T-helper 1 cell treated with Interleukin-12 subunit alpha and Interleukin-12 subunit beta and Interleukin-4 antibody, amounts not matched to agents 30 ng/mL and 1 ng/mL, for 36 hours (primary cell): Measurements from ENCODE around the gene XNDC1N. TPM values are rescaled to one million over a fixed set of nuclear protein-coding genes. Genes with fewer than 3 reads are reported as not detected.
"Not testable (repeated sequence)": the region's sequence is repeated elsewhere in the genome, so short reads cannot be mapped to it uniquely, and the experiment has no call there.

Experiments
- intact Hi-C: fragments of 100-400 bp; cut with micrococcal nuclease; formaldehyde crosslinking; loops from one replicate; pipeline ENCODE4 v1.15.1; 2024
- total RNA-seq: library from RNA; stranded (reverse); gene quantifications from 2 replicates; pipeline ENCODE4 v1.2.3, GENCODE V29; 2022

XNDC1N gene
- total RNA-seq, 1 donor from 2014 or later: 21.5 TPM

GRCh38 chr11:71934213-71934612, 5.8 kb upstream of the XNDC1N start:
- intact Hi-C loops: no loop called here

DNA sequence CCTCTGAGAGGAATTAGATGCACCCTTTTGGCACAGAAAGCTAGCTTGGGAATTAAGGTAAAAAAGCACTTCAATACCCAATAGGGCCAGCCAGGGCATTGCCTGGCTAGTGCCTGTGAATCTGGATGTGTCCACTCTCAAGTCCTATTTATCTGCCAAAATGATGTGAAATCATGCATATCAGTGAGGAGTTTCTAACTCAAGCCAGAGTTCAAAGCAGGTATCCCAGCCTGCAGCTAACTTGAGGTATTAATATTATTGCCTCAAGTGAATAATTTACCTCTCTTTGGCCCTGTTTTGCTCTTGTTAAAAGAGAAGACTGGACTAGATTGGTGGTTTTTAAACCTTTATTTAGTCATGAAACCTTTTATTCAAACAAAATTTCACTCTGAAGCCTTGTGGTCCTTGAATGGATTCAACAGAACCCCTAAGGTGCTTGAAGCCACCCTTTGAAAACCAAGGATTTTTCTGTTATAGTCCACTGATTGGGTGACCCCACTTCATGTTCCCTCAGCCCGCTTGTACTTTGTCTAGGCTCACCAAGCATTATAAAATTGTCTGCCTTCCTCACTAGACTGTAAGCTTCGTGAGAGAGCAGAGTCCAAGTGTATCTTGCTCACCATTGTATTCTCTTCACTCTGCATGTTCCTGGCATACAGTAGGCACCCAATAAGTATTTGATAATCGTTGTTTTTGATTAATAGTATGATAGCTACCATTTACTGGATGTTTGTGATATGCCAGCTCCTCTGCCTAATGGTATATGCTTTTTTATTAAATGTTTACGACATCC, 4.9 kb upstream of the XNDC1N start:
- intact Hi-C loops: no loop called here

DNA sequence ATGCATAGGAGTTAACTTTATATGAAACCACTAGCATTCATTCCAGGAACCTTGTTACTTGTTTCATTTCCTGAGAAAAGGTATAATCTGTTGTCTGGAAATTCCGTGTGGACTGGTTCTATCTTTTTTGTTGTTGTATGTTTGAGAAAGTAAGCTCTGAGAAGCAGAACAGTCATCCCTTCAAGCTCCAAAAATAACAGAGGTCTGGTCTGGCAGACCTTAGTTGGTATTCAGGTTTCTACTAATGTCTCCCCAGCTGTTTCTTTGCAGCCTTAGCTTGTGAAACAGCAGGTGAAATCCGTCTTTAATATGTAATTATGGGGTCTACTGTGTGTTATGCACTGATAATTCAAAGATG, 2.8 kb upstream of the XNDC1N start:
- intact Hi-C loops: no loop called here

- intact Hi-C loops: no loop called here
Observed at GRCh38 chr11:71930556-71931244, 2.3 kb upstream of the XNDC1N start.

- intact Hi-C loops: loop anchor here (2.0 kb wide), 2 partner anchors 47 to 477 kb away; partner anchors contain the start of gene NADSYN1
Observed at GRCh38 chr11:71929491-71929890, 1.1 kb upstream of the XNDC1N start.

DNA sequence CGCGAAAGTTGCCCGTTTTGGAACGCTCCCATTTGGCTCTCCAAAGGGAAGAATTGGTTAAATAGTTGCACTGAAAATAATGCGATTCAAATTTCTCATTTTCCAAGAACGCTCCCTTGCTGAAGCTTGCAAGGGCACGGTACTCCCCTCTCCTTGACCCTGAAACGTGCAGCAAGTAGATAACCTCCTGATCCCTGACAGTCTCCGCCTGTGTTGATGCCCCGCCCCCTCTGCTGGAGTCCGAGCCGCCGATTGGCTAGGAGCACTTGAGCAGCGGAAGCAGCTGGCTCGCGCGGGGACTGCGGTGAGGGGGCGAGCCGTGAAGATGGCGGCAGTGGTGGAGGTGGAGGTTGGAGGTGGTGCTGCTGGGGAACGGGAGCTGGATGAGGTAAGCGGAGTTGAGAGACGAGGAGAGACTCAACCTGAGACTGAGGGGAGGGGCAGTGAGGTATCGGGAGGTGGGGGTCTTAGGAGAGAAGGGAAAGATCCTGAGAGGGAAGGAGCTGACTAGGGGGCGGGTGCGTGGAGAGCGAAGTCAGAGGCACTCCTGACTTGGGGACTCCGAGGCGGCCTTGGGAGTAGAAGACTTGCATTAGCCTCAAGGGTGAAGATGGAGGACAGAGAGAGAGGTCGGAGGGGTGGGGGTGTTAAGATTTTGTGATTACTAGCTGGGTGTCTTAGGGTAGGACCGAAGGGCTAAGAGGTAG, 496 bp upstream of the XNDC1N start, which contains the start of gene RNF121:
TSS of gene RNF121 (plus strand) at position 310 of the 707 bp plus-strand sequence. CDS start at position 326, 16 bp downstream.
- intact Hi-C loops: loop anchor here (1.0 to 2.0 kb wide), 11 partner anchors 48 to 505 kb away; partner anchors contain the start of genes ANAPC15, CLPB, LAMTOR1 and LRRC51

DNA sequence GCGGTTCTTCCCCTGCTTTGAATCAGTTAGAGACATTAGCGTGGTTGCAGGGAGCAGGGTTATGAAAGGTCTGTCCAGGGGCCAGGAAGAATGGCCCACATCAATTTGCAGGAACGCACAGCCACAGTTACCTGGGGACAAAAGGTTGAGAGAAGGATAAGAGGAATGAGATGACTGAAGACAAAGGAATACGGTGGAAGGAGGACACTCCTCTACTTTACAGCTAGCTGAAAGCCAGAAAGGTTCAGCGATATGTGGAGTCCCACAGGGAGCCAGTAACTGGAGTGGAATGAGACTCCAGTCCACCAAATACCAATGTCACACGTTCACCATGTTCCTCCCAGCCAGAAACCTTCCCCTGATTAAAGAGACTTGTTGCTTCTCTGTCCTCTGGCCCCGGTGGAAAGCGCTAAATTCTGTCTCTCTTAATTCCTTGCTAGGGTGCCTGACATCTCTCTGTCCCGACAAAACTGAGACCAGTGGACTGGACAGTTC, 10.7 kb downstream of the XNDC1N start:
- intact Hi-C loops: no loop called here

DNA sequence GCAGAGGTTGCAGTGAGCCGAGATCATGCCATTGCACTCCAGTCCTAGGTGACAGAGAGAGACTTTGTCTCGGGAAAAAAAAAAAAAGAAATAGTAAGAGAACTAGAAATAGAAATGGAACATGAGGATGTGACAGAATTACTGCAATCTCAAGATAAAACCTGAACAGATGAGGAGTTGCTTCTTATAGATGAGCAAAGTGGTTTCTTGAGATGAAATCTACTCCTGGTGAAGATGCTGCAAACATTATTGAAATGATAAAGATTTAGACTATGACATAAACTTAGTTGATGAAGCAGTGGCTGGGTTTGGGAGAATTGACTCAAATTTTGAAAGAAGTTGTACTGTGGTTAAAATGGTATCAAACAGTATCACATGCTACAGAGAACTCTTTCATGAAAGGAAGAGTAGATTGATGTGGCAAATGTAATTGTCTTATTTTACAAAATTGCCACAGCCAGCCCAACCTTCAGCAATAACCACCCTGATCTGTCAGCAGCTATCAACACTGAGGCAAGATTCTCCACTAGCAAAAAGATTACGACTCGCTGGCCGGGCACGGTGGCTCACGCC, 13.7 kb downstream of the XNDC1N start:
- intact Hi-C loops: no loop called here

DNA sequence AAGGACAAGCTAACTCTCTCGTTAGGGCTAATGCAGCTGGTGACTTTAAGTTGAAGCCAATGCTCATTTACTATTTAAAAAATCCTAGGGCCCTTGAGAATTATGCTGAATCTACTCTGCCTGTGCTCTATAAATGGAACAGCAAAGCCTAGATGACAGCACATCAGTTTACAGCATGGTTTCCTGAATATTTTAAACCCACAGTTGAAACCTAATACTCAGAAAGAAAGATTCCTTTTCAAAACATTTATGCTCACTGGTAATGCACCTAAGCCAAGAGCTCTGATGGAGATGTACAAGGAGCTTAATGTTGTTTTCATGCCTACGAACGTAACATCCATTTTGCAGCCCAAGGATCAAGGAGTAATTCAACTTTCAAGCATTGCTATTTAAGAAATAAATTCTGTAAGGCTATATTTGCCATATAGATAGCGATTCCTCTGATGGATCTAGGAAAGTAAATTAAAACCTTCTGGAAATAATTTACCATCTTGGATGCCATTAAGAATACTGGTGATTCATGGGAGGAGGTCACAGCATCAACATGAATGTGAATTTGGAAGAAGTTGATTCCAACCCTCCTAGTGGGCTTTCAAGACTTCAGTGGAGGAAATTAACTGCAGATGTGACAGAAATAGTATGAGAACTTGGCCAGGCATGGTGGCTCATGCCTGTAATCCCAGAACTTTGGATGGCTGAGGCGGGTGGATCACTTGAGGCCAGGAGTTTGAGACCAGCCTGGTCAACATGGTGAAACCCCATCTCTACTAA, 14.5 kb downstream of the XNDC1N start:
- intact Hi-C loops: no loop called here

DNA sequence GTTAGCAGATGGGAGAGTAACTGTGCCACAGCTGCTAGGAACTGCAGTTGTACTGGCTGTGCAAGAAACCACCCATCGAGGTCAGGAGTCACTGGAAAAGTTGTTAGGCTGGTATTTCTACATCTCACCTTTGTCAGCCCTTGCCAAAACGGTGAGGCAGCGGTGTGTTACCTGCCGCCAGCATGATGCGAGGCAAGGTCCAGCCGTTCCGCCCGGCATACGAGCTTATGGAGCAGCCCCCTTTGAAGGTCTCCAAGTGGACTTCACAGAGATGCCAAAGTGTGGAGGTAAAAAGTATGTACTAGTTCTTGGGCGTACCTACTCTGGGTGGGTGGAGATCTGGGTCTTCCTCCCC, 16.4 kb downstream of the XNDC1N start:
- intact Hi-C loops: not testable (repeated sequence)

DNA sequence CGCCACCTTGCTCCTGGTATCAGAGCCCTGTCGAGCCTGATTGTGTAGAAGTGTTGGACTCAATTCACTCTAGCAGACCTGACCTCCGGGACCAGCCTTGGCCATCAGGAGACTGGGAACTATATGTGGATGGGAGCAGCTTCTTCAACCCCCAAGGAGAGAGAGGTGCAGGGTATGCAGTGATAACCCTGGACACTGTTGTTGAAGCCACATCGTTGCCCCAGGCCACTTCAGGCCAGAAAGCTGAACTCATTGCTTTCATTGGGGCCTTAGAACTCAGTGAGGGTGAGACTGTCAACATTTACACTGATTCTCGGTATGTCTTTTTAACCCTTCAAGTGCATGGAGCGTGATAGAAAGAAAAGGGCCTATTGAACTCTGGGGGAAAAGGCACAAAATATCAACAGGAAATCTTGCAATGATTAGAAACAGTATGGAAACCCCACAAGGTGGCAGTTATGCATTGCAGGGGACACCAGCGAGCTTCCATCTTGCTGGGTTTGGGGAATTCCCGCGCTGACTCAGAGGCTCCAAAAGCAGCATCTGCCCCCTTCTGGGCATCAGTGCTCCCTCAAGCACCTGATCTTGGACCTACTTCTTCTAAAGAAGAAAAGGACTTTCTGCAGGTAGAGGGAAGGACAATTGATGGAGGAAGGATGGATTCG, 16.9 kb downstream of the XNDC1N start:
- intact Hi-C loops: not testable (repeated sequence)

DNA sequence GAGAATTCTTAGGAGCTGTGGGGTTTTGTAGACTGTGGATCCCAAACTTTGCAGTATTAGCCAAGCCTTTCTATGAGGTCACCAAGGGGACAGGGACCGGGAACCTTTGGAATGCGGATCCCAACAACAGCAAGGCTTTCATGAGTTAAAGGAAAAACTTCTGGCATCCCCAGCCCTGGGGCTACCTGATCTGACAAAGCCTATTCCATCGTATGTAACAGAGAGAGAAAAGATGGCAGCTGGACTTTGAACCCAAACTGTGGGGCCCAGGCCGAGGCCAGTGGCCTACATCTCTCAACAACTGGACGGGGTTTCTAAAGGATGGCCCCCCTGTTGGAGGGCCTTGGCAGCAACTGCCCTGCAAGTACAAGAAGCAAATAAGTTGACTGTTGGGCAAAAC, 17.6 kb downstream of the XNDC1N start:
- intact Hi-C loops: not testable (repeated sequence)

DNA sequence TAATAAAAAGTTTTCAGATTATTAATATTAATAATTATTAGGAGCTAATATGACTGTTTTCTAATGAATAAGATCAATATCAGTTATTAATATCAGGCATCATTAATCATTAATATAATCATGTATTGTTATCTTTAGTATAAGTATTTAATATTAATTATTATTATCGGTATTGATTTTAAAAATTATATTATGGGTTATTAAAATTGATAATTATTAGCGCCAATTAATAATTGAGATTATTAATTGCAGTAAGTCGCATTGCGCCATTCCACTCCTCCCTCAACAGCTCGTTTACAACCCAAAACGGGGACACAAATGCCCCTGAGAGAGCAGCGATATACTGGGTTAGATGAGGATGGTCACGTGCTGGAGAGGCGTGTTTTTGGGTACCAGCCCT, 20.2 kb downstream of the XNDC1N start:
- intact Hi-C loops: no loop called here

DNA sequence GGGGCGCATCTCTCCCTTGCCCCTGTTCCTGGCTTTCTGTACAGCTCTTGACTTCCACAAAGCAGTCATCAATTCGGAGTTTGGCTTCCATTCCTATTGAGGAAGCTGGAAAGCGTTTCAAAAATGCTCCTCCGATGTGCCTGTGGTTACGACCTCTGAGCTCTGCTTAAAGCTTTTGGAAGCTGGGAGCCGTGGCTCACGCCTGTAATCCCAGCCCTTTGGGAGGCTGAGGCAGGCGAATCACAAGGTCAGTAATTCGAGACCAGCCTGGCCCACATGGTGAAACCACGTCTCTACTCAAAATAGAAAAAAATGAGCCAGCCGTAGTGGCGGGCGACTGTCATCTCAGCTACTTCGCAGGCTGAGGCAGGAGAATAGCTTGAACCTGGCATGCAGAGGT, 27.3 kb downstream of the XNDC1N start:
- intact Hi-C loops: not testable (repeated sequence)

DNA sequence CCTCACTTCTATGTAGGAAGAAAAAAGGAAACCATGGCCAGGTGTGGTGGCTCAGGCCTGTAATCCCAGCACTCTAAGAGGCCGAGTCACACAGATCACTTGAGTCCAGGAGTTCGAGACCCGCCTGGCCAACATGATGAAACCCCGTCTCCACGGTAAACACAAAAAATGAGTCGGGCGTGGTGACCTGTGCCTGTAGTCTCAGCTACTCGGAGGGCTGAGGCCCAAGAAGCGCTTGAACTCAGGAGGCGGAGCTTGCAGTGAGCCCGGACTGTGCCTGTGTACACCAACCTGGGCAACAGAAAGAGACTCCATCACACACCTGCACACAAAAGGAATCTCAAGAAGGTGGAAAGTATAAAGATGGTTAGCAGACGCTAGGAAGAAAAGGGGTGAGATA, 32.4 kb downstream of the XNDC1N start:
- intact Hi-C loops: no loop called here

GRCh38 chr11:71889181-71889872, 39.1 kb downstream of the XNDC1N start:
- intact Hi-C loops: not testable (repeated sequence)

GRCh38 chr11:71888335-71889010, 39.9 kb downstream of the XNDC1N start:
- intact Hi-C loops: not testable (repeated sequence)

GRCh38 chr11:71885806-71886205, 42.6 kb downstream of the XNDC1N start:
- intact Hi-C loops: not testable (repeated sequence)
